Astrocyte of the cerebellum (primary cell): ENCODE results near the gene NPW.

Source experiments
- DNase-seq: peaks from one replicate; pipeline ENCODE4 v3.0.0-alpha.2; 2011; ENCODE audit warnings: low read depth
- H3K4me3 ChIP-seq: 2 replicates; pipeline ENCODE4 v1.5.1; 2011; ENCODE audit warnings: mild to moderate bottlenecking, low read depth, low read length, moderate library complexity
- CTCF ChIP-seq: IDR thresholded peaks from 2 replicates; pipeline ENCODE4 v1.5.1; 2012; ENCODE audit warnings: low read length, low read depth, moderate library complexity, mild to moderate bottlenecking; ENCODE audit errors: missing control alignments
- in situ Hi-C: cut with HindIII; loops from 2 replicates; pipeline ENCODE4 v1.10.0; 2017; ENCODE audit warnings: low sequenced_read_pairs

NPW gene

GRCh38 chr16:2036200-2036966, 16.8 kb downstream of the NPW start:
- no peak for TF ChIP-seq CTCF
- in situ Hi-C loops: loop anchor here (5.0 to 10.0 kb wide), 3 partner anchors 41 to 128 kb away; partner anchors contain the start of genes GFER and NOXO1
- no peak overlapping the region for H3K4me3 ChIP-seq
- DNase-seq: no peak

- no peak for DNase-seq
- H3K4me3 ChIP-seq: no peak overlapping the region
- in situ Hi-C loops: loop anchor here (5.0 to 10.0 kb wide), 3 partner anchors 40 to 128 kb away; partner anchors contain the start of genes GFER and NOXO1
- TF ChIP-seq CTCF: no peak
Measured at GRCh38 chr16:2037115-2037514, 17.5 kb downstream of the NPW start.

GRCh38 chr16:2037647-2038381, 18.2 kb downstream of the NPW start:
- H3K4me3 ChIP-seq: no peak overlapping the region
- in situ Hi-C loops: loop anchor here (5.0 to 10.0 kb wide), 3 partner anchors 39 to 127 kb away; partner anchors contain the start of genes GFER and NOXO1
- no peak for DNase-seq
- TF ChIP-seq CTCF: no peak

- TF ChIP-seq CTCF: no peak
- DNase-seq: no peak
- H3K4me3 ChIP-seq: no peak overlapping the region
- in situ Hi-C loops: loop anchor here (5.0 to 10.0 kb wide), 3 partner anchors 39 to 126 kb away; partner anchors contain the start of genes GFER and NOXO1
Measured at GRCh38 chr16:2038382-2039231, 19.0 kb downstream of the NPW start.

- TF ChIP-seq CTCF: no peak
- H3K4me3 ChIP-seq: no peak overlapping the region
- no peak for DNase-seq
- in situ Hi-C loops: loop anchor here (5.0 to 10.0 kb wide), 3 partner anchors 38 to 125 kb away; partner anchors contain the start of genes GFER and NOXO1
Measured at GRCh38 chr16:2039274-2040031, 19.9 kb downstream of the NPW start.
